GM10266 (cell line): Measurements from ENCODE around the gene LIMS2.

Source experiments
- DNase-seq: peaks from one replicate; pipeline ENCODE4 v3.0.0; 2012; ENCODE audit errors: extremely low spot score
- CTCF ChIP-seq: IDR thresholded peaks from 2 replicates; pipeline ENCODE4 v1.5.1; 2012; ENCODE audit warnings: mild to moderate bottlenecking, low read depth; ENCODE audit not compliant: control insufficient read depth, insufficient read depth; ENCODE audit errors: missing control alignments

The LIMS2 gene

GRCh38 chr2:127661072-127661649 lies 14.2 kb downstream of the LIMS2 start:
- DNase-seq = no peak
- no peak for TF ChIP-seq CTCF

- TF ChIP-seq CTCF = no peak
- DNase-seq = no peak
These were observed 15.1 kb downstream of the LIMS2 start for GRCh38 chr2:127660291-127660578.

- no peak for DNase-seq
- TF ChIP-seq CTCF = no peak
These were observed 15.7 kb downstream of the LIMS2 start for GRCh38 chr2:127659408-127660290.

GRCh38 chr2:127658641-127659407 lies 16.5 kb downstream of the LIMS2 start:
- no peak for DNase-seq
- no peak for TF ChIP-seq CTCF

GRCh38 chr2:127658146-127658545 lies 17.2 kb downstream of the LIMS2 start:
- no peak for TF ChIP-seq CTCF
- no peak for DNase-seq

- no peak for DNase-seq
- no peak for TF ChIP-seq CTCF
These were observed 18.1 kb downstream of the LIMS2 start for GRCh38 chr2:127657232-127657595.
